Right renal cortex interstitium (tissue), 3 donors: Measurements from ENCODE around the gene PDK4. TPM values are rescaled to one million over a fixed set of nuclear protein-coding genes. Genes with fewer than 3 reads are reported as not detected.
"Not testable (repeated sequence)": the region's sequence is repeated elsewhere in the genome, so short reads cannot be mapped to it uniquely, and the experiment has no call there.

Experiments
- DNase-seq, 3 donors: peaks; one replicate each; pipeline ENCODE4 v3.0.0-alpha.2; 2013; ENCODE audit warnings: low read depth in 3 of 3, low spot score in 2 of 3
- polyA plus RNA-seq, 3 donors: library from polyadenylated mRNA; unstranded; fragments of 120-200 nt; gene quantifications; one replicate each; pipeline ENCODE4 v1.2.1, GENCODE V29; 2013; ENCODE audit not compliant: insufficient read length in 3 of 3

The PDK4 gene
- polyA plus RNA-seq, 3 donors: 15.8 to 21.0 (median 17.0) TPM

GRCh38 chr7:95605275-95605674 is 9.0 kb upstream of the PDK4 start:
- no peak for DNase-seq

- not testable (repeated sequence) for DNase-seq
These were observed 8.5 kb upstream of the PDK4 start for GRCh38 chr7:95604811-95605210.

GRCh38 chr7:95604397-95604796 is 8.1 kb upstream of the PDK4 start:
- DNase-seq: not testable (repeated sequence)

GRCh38 chr7:95602421-95602820 is 6.1 kb upstream of the PDK4 start:
- no peak for DNase-seq

- DNase-seq: no peak
These were observed 5.0 kb upstream of the PDK4 start for GRCh38 chr7:95601316-95601715.

- DNase-seq: no peak
These were observed 2.8 kb upstream of the PDK4 start for GRCh38 chr7:95599069-95599468.

GRCh38 chr7:95598511-95598910 is 2.2 kb upstream of the PDK4 start:
- DNase-seq: no peak

- DNase-seq: no peak
These were observed 544 bp downstream of the PDK4 start for GRCh38 chr7:95595746-95596197.

GRCh38 chr7:95594185-95594584 is 2.1 kb downstream of the PDK4 start:
- DNase-seq: no peak

- DNase-seq: no peak
These were observed 3.0 kb downstream of the PDK4 start for GRCh38 chr7:95593343-95593742.

- no peak for DNase-seq
These were observed 3.7 kb downstream of the PDK4 start for GRCh38 chr7:95592570-95592969.

GRCh38 chr7:95590387-95591248 is 5.7 kb downstream of the PDK4 start:
- DNase-seq: no peak

- no peak for DNase-seq
These were observed 6.5 kb downstream of the PDK4 start for GRCh38 chr7:95589766-95590165.

GRCh38 chr7:95589031-95589430 is 7.3 kb downstream of the PDK4 start:
- DNase-seq: no peak

GRCh38 chr7:95586951-95587301 is 9.4 kb downstream of the PDK4 start:
- DNase-seq: no peak

- no peak for DNase-seq
These were observed 10.9 kb downstream of the PDK4 start for GRCh38 chr7:95585426-95585789.

GRCh38 chr7:95584769-95585425 is 11.4 kb downstream of the PDK4 start:
- no peak for DNase-seq

GRCh38 chr7:95583834-95584621 is 12.3 kb downstream of the PDK4 start:
- DNase-seq: no peak

- no peak for DNase-seq
These were observed 13.6 kb downstream of the PDK4 start for GRCh38 chr7:95582578-95583293.

- no peak for DNase-seq
These were observed 14.8 kb downstream of the PDK4 start for GRCh38 chr7:95581467-95581866.

GRCh38 chr7:95579318-95579717 is 17.0 kb downstream of the PDK4 start:
- no peak for DNase-seq
